ENCODE results near the gene TADA2A. TPM values are rescaled to one million over a fixed set of nuclear protein-coding genes. Genes with fewer than 3 reads are reported as not detected.

The TADA2A gene
- total RNA-seq, 2 experiments from 2014 or later: 35.8 to 46.3 TPM

- intact Hi-C loops (cut with micrococcal nuclease; ENCODE audit: unreplicated experiment): loop anchor here (2.0 to 5.0 kb wide), 5 partner anchors 48 to 807 kb away; partner anchors contain the start of genes AATF, ACACA, DUSP14 and SYNRG
- H3K9me3 ChIP-seq (ENCODE audit: low read length): no peaks in the 10 kb centered on the region
- ChIA-PET POLR2A (interaction anchor here (0.6 to 0.9 kb wide), 3 partner anchors 8 to 461 kb away, joined by 3 to 6 read pairs (median 3); no protein-coding TSS in a partner anchor), CTCF (ENCODE audit: unreplicated experiment) (no interaction called here)
- DNase-seq (ENCODE audit: low spot score): peak; percentile 96
- no TSS peak for BruUV-seq (replicated peaks)
- peak overlapping the region; percentile 78 for H3K4me3 ChIP-seq (ENCODE audit: low read depth, low read length, poor library complexity, severe bottlenecking)
- peak overlapping the region; percentile 42 for H3K27ac ChIP-seq (ENCODE audit: low read depth, low read length, poor library complexity, severe bottlenecking)
- no peak for TF ChIP-seq EZH2phosphoT487 (IDR thresholded peaks at IDR 0.05; ENCODE audit: borderline replicate concordance, low read depth, low read length)
- TF ChIP-seq, protein P1, sequence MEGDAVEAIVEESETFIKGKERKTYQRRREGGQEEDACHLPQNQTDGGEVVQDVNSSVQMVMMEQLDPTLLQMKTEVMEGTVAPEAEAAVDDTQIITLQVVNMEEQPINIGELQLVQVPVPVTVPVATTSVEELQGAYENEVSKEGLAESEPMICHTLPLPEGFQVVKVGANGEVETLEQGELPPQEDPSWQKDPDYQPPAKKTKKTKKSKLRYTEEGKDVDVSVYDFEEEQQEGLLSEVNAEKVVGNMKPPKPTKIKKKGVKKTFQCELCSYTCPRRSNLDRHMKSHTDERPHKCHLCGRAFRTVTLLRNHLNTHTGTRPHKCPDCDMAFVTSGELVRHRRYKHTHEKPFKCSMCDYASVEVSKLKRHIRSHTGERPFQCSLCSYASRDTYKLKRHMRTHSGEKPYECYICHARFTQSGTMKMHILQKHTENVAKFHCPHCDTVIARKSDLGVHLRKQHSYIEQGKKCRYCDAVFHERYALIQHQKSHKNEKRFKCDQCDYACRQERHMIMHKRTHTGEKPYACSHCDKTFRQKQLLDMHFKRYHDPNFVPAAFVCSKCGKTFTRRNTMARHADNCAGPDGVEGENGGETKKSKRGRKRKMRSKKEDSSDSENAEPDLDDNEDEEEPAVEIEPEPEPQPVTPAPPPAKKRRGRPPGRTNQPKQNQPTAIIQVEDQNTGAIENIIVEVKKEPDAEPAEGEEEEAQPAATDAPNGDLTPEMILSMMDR (conservative IDR thresholded peaks at IDR 0.05; ENCODE audit: low read length): peak; percentile 42; the same call in 1 of the 2 replicates
- peaks cover 16% of the 10 kb centered on the region; the same call in 1 of the 2 replicates for H3K36me3 ChIP-seq (ENCODE audit: insufficient read depth, low read length)
- H4K20me1 ChIP-seq (ENCODE audit: insufficient read depth, low read length): 0 out of 2 replicates have a peak, but pooled peaks cover 6% of the 10 kb centered on the region
- H2AFZ ChIP-seq (ENCODE audit: low read length): peak overlapping the region; percentile 92
- peaks cover 28% of the 10 kb centered on the region for H3K4me1 ChIP-seq (ENCODE audit: insufficient read depth, low read length, poor library complexity, severe bottlenecking)
- H3K4me2 ChIP-seq (ENCODE audit: low read length): peak overlapping the region; percentile 96
- peaks cover 46% of the 10 kb centered on the region for H3K79me2 ChIP-seq (ENCODE audit: insufficient read depth, low read depth, low read length)
- no peaks in the 10 kb centered on the region for H3K9me2 ChIP-seq (ENCODE audit: insufficient read depth, low read length)
Measured at GRCh38 chr17:37358830-37359681, 47.6 kb upstream of the TADA2A start.

GRCh38 chr17:37359682-37360188, 47.0 kb upstream of the TADA2A start:
- Histone ChIP-seq H3K9me3 (ENCODE audit: low read length) (no peaks in the 10 kb centered on the region), H3K9me2 (ENCODE audit: insufficient read depth, low read length) (no peaks in the 10 kb centered on the region), H3K4me1 (ENCODE audit: insufficient read depth, low read length, poor library complexity, severe bottlenecking) (peaks cover 28% of the 10 kb centered on the region), H2AFZ (ENCODE audit: low read length) (peak overlapping the region; percentile 92), H4K20me1 (ENCODE audit: insufficient read depth, low read length) (0 out of 2 replicates have a peak, but pooled peaks cover 6% of the 10 kb centered on the region), H3K36me3 (ENCODE audit: insufficient read depth, low read length) (0 out of 2 replicates have a peak, but pooled peaks cover 9% of the 10 kb centered on the region), H3K4me3 (ENCODE audit: low read depth, low read length, poor library complexity, severe bottlenecking) (peak overlapping the region; percentile 78), H3K27ac (ENCODE audit: low read depth, low read length, poor library complexity, severe bottlenecking) (peak overlapping the region; percentile 42), H3K4me2 (ENCODE audit: low read length) (peak overlapping the region; percentile 64), H3K79me2 (ENCODE audit: insufficient read depth, low read depth, low read length) (peaks cover 39% of the 10 kb centered on the region)
- TF ChIP-seq, protein P1 (conservative IDR thresholded peaks at IDR 0.05; ENCODE audit: low read length): no peak
- CTCF ChIA-PET (ENCODE audit: unreplicated experiment): no interaction called here
- intact Hi-C loops (cut with micrococcal nuclease; ENCODE audit: unreplicated experiment): loop anchor here (2.0 to 5.0 kb wide), 5 partner anchors 47 to 807 kb away; partner anchors contain the start of genes AATF, ACACA, DUSP14 and SYNRG
- no peak for DNase-seq (ENCODE audit: low spot score)
- POLR2A ChIA-PET: interaction anchor here (0.6 kb wide), 2 partner anchors 10 to 82 kb away, joined by 3 to 5 read pairs; no protein-coding TSS in a partner anchor
- BruUV-seq (replicated peaks): TSS peak; percentile 91
